ENCODE measurements around the gene METTL16.

- TF ChIP-seq REST (IDR thresholded peaks at IDR 0.05; ENCODE audit: borderline replicate concordance) (no peak), REST (CRISPR knock-in tag; IDR thresholded peaks at IDR 0.05; ENCODE audit: low read depth) (no peak), RAD21 (CRISPR knock-in tag; conservative IDR thresholded peaks at IDR 0.05 in 1 of 2, IDR thresholded peaks at IDR 0.05 in 1 of 2) (no peak), JUND (IDR thresholded peaks at IDR 0.05; ENCODE audit: borderline replicate concordance, low read depth, low read length) (no peak), JUND (tag; IDR thresholded peaks at IDR 0.05; ENCODE audit: borderline replicate concordance, low read depth, low read length) (no peak), FOXJ3 (CRISPR knock-in tag; IDR thresholded peaks at IDR 0.05) (no peak), CTCF (IDR thresholded peaks at IDR 0.05 in 2 of 3, conservative IDR thresholded peaks at IDR 0.05 in 1 of 3; ENCODE audit: insufficient read depth in 2 of 3, low read depth in 1 of 3, low read length in 3 of 3) (no peak), MTF1 (CRISPR knock-in tag; IDR thresholded peaks at IDR 0.05; ENCODE audit: borderline replicate concordance) (no peak), KAT2B (IDR thresholded peaks at IDR 0.05; ENCODE audit: low read depth, low read length) (no peak), SMAD4 (CRISPR knock-in tag; conservative IDR thresholded peaks at IDR 0.05) (no peak), KAT7 (CRISPR knock-in tag; IDR thresholded peaks at IDR 0.05; ENCODE audit: borderline replicate concordance) (no peak), THAP7 (CRISPR knock-in tag; IDR thresholded peaks at IDR 0.05) (no peak), BRCA1 (IDR thresholded peaks at IDR 0.05) (no peak), BRCA1 (CRISPR knock-in tag; IDR thresholded peaks at IDR 0.05) (no peak), WHSC1 (IDR thresholded peaks at IDR 0.05; ENCODE audit: low read length) (no peak)
Observed at GRCh38 chr17:2376107-2376506, 135.6 kb downstream of the METTL16 start.

Data from K562 (cell line).